ENCODE data around the gene NDE1.

DNA sequence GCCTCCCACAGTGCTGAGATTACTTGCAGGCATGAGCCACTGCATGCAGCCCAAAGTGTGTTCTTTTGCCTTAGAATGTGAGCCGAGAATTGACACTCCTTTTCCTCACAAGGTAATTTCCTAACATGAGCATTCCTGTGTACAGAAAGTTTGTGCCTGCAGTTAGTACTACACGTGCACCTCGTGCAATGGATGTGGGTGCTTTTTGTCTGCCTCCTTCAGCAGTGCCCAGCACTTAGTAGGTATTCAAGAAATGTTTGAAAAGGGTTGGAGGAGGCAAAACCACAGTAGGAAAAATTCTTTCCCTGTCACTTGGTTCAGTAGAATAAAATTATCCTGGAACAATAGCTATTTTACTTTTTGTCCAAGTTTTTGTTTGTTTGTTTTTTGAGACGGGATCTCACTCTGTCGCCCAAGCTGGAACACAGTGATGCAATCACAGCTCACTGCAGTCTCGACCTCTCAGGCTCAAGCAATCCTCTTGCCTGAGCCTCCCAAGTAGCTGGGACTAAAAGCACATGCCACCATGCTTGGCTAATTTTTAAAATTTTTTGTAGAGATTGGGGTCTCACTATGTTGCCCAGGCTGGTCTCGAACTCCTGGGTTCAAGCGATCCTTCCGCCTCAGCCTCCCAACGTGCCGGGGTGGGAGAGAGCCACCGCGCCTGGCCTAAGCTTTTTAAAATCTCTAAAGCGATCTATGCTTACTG, 2.4 kb downstream of the NDE1 start:
- TF ChIP-seq EZH2 (IDR thresholded peaks at IDR 0.05; ENCODE audit: low read length): no peak
- TF ChIP-seq, protein P1, sequence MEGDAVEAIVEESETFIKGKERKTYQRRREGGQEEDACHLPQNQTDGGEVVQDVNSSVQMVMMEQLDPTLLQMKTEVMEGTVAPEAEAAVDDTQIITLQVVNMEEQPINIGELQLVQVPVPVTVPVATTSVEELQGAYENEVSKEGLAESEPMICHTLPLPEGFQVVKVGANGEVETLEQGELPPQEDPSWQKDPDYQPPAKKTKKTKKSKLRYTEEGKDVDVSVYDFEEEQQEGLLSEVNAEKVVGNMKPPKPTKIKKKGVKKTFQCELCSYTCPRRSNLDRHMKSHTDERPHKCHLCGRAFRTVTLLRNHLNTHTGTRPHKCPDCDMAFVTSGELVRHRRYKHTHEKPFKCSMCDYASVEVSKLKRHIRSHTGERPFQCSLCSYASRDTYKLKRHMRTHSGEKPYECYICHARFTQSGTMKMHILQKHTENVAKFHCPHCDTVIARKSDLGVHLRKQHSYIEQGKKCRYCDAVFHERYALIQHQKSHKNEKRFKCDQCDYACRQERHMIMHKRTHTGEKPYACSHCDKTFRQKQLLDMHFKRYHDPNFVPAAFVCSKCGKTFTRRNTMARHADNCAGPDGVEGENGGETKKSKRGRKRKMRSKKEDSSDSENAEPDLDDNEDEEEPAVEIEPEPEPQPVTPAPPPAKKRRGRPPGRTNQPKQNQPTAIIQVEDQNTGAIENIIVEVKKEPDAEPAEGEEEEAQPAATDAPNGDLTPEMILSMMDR (optimal IDR thresholded peaks at IDR 0.05 in 1 of 3, IDR thresholded peaks at IDR 0.05 in 1 of 3, conservative IDR thresholded peaks at IDR 0.05 in 1 of 3; ENCODE audit: extremely low read depth in 1 of 3, insufficient read depth in 2 of 3, low read length in 3 of 3): no peak

Data from keratinocyte (primary cell).